GM10847 (cell line): Measurements from ENCODE around the gene MAP4K4.

Experiments
- POLR2A ChIP-seq: IDR thresholded peaks from 2 replicates; pipeline ENCODE4 v1.6.1; 2011; ENCODE audit not compliant: insufficient read length; ENCODE audit errors: extremely low read depth

The MAP4K4 gene

DNA sequence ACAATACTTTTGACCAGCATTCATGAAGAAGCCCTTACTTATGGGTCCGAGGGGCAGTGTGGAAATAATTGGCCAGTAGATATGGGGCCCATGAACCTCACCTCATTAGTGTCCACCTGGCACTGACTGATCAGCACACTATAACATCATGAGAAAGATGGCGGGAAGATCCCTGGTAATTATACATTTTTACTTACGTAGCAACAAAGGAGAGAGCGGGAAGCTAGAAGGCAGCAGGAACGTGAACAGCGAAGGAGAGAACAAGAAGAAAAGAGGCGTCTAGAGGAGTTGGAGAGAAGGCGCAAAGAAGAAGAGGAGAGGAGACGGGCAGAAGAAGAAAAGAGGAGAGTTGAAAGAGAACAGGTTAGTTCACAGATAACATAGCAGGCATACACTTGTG lies 158.3 kb downstream of the MAP4K4 start:
- no peak for TF ChIP-seq POLR2A

DNA sequence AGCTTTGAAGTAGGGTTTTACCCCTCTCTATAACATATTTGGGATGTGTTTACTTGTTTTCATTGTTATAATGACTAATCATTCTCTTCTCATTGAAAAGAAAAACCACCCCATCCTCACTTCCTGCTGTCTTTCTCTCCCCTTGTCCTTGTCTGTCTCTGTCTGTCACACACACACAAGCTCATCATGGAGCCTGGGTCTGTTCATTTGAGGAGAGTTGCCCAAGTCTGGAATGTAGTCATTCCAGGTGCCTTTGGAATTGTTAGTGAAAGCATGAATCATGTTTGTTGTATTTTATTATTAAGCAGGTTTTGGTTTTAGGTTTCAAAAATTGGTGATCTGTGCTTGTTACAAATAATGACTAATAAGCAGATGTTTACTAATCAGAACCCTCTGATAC lies 160.7 kb downstream of the MAP4K4 start:
- TF ChIP-seq POLR2A: no peak

DNA sequence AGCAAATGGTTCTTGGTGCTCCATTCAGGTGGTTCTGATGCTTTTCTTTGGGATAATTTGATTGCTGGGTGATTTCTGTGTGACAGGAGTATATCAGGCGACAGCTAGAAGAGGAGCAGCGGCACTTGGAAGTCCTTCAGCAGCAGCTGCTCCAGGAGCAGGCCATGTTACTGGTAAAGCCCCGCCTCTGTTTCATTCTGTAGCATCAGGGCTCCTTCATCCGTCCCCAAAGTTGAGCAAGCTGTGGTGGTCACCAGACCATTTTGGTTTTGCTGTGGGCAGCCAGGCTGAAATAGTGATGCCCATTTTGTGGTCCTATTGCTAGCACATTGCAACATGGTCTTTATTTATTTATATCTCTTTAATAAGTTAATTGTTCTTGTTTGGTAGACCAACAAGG lies 161.4 kb downstream of the MAP4K4 start:
- no peak for TF ChIP-seq POLR2A

DNA sequence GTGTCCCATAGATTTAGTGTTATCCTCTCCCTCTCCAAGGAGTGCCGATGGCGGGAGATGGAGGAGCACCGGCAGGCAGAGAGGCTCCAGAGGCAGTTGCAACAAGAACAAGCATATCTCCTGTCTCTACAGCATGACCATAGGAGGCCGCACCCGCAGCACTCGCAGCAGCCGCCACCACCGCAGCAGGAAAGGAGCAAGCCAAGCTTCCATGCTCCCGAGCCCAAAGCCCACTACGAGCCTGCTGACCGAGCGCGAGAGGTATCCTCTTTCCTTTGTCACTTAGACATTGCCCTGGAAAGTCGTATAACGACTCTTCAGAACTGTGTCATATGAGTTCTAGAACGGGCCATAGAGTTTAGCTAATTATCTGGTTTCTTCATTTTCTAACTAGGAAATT lies 162.1 kb downstream of the MAP4K4 start:
- TF ChIP-seq POLR2A: no peak

DNA sequence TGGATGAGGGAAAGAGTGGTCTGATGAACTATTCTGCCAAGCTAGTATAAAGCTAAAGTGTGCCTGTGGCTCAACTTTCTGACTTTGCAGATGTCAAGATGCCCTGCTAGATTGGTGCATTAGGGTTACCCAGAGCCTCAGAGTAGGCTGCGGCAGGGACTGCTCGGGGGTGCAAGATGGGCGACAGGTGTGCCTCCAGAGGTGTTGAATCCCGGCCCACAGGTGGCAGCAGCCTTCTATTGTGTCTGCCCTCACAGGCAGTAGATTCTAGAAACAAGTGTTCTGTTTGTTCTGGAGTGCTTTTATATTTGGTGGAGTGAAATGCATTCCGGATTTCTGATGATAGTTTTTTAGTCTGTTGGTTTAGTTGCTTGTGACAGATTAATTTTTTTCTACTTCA lies 162.7 kb downstream of the MAP4K4 start:
- TF ChIP-seq POLR2A: no peak

DNA sequence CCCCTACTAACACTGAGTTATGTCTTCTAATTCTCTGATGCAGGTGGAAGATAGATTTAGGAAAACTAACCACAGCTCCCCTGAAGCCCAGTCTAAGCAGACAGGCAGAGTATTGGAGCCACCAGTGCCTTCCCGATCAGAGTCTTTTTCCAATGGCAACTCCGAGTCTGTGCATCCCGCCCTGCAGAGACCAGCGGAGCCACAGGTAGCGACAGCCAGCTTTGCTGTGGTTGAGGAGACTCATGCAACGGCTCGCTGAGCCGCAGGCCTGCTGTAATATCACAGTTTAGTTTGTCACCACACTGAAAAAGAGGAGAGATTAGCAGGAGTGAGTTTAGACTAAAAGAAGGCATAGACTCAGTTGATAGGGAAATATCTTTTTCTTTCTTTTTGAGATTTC lies 163.3 kb downstream of the MAP4K4 start:
- no peak for TF ChIP-seq POLR2A

DNA sequence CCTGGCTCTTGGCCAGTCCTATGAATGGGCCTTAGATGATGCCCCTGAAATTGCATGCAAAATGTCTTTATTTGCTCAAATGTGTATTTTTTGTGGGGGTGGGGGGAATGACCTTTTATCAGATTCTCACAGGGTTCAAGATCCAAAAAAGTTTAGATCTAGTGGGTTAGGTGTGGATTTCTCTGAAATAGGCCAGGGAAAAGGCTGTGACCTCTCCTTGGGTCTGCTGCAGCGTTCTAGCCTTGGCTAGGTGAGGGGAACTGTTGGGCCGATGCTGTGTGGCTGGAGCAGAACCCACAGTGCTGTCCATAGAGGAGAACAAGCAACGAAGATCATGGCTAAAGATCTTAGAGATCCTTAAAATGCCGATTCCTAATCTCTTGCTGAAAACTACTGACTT lies 163.9 kb downstream of the MAP4K4 start:
- TF ChIP-seq POLR2A: no peak

DNA sequence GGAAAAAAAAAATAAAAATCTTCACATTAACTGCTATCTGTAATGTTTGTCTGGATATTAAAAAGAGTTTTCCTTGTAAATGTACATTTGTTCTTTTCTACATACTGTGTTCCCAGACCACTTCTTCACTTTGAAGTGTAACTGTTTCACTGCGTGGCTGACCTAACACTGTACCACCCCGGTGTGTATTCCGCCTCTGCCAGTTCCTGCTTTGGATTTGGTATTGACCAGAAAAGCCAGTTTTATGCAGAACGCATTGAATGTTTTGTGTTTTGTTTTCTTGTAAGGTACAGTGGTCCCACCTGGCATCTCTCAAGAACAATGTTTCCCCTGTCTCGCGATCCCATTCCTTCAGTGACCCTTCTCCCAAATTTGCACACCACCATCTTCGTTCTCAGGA lies 166.0 kb downstream of the MAP4K4 start:
- TF ChIP-seq POLR2A: no peak

DNA sequence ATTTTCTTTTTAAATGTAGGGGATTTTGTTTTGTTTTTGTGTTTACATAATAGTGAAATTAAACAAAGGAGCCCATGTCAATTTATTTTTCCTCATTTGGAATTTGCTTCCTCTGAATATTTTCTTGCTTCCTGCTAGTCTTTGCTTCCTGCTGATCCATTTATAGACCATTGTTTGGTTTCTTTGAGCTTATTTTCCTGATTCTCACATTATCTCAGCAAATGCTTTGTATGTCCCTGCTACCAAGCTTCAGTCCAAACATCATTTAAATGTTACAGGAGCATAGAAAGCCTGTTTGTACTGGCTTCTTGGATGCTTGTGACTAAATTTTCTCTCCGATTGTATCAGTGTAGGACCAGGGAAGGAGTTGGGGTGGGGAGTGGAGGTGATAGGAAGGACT lies 166.9 kb downstream of the MAP4K4 start:
- TF ChIP-seq POLR2A: no peak

DNA sequence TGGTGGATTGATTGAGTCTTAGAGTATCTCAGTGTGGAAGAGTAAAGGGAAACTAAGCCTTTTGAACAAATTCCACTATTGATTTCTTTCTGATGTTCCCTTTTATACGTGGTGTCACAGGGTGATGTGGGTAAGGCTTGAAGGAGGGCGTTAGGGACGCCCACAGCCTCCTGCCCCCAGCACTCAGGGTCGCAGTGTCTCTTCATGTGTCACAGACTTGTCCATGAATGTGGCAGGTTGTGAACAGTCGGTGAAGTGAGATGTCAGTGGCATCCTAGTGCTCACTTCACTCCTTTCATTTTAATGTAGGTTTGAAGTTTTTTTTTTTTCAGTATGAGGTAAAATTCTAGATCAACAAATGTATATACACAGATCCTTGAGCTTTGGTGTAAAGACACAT lies 171.0 kb downstream of the MAP4K4 start:
- TF ChIP-seq POLR2A: no peak

DNA sequence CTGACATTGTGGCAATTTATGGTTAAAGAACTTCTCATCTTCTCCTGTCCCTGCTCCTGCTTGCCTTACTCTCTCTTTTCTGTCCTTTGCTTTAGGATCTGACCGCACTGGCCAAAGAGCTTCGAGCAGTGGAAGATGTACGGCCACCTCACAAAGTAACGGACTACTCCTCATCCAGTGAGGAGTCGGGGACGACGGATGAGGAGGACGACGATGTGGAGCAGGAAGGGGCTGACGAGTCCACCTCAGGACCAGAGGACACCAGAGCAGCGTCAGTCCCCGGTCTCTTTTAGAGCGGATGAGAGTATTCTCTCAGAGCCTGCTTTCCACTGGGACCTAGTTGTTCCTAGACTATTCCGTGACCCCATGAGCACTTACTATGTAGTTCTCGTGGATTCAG lies 172.0 kb downstream of the MAP4K4 start:
- TF ChIP-seq POLR2A: no peak

DNA sequence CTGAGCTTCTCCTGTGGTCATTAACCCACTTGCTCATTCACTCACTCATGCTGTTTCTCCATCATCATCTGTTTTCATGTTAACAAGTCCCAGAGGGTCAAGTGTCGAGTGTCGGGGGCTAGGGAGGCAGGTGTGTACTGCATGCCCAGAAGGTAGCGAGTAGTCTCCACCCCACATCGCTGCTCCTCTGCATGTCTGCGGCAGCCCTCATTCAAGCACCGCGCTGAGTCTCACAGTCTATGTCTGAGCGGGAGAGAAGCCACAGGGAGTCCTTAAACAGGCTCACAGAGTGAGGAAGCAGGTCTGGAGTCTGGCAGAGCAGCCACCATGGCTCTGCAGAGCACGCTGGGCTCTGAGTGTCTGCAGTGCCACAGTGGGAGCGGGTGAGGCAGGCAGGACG lies 172.9 kb downstream of the MAP4K4 start:
- TF ChIP-seq POLR2A: no peak

DNA sequence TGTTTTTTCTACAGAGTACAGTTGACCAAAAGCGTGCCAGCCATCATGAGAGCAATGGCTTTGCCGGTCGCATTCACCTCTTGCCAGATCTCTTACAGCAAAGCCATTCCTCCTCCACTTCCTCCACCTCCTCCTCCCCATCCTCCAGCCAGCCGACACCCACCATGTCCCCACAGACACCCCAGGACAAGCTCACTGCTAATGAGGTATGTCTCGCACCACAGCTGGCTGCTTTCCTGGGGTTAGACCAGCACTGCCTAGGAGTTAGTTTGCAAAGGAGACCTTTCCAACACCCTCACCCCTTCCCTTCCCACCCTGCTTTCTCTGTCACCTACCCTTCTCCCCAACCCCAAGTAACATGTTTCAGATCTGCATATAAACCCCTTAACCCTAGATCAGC lies 174.0 kb downstream of the MAP4K4 start:
- TF ChIP-seq POLR2A: no peak

DNA sequence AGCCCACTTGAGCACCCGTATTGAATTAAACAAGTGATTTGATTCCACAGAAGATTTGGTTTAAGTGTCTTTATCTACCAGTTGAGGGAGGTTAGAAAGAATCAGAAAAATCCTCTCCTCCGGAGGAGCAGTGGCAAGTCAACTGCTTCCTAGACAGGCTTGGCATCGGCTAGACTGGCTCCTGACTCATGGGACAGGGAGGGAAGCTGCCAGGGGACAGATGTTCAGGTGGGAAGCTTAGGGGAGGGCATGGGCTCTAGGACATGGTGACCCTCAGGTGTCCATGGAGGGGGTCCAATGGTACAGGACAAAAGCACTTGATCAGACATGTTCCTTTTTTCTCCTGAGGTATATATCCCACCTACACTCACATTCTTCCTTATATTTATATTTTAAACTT lies 175.0 kb downstream of the MAP4K4 start:
- TF ChIP-seq POLR2A: no peak

DNA sequence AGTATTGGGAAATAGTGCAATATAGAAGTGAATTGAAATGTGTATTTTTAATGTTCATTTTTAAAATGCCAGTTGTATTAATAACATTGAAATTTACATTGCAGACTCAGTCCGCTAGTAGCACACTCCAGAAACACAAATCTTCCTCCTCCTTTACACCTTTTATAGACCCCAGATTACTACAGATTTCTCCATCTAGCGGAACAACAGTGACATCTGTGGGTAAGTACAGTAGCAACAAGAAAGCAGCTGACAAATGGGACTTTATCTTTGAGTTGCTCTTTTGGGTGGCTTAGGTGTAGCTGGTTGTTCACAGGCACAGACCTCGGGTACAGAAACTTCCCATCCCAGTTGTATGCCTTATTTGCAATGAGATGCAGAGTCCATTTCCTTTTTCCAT lies 176.0 kb downstream of the MAP4K4 start:
- no peak for TF ChIP-seq POLR2A

DNA sequence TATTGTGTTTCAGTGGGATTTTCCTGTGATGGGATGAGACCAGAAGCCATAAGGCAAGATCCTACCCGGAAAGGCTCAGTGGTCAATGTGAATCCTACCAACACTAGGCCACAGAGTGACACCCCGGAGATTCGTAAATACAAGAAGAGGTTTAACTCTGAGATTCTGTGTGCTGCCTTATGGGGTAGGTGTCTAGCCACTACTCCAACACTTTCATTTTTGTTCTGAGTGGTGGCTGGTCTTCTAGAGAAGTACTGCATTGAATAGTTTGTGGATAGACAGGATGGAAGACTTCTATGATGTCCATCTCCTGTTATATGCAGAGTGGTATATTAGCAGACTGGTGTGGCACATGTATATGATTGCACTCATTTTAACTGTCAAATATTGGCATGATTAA lies 176.6 kb downstream of the MAP4K4 start:
- no peak for TF ChIP-seq POLR2A

DNA sequence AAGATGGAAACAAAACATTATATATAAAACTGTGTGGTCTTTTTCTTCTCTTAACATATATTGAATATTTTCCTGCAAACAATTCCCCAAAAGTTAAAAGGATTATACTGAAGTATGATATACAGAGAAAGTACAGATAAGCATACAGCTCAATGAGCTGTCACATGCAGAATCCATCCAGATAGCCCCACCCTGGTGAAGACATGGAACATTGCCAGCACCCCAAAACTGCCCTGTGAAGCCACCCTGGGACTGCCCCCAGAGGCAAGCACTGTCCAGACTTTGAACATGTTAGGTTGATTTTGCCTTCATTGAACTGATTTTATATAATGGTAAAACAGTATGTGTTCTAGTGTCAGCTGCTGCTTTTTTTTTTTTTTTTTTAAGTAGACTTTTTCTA lies 182.0 kb downstream of the MAP4K4 start:
- TF ChIP-seq POLR2A: no peak

DNA sequence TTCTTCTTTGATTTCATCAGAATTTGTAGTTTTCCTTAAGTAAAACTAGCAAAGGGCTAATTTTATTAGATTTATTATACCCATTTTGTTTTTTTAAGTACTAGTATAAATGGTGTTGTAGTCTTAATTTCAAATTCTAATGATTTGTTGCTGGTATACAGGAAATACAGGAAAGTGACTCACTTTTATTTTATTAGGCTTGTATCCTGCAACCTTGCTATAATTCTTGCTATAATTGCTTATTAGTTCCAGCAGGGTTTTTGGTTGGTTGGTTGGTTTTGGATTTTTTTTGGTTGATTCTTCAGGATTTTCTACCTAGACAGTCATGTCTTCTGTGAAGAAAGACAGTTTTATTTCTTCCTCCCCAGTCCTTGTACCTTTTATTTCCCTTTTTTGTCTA lies 183.6 kb downstream of the MAP4K4 start:
- TF ChIP-seq POLR2A: no peak
